M059J (cell line): ENCODE results near the gene STAP1. TPM values are rescaled to one million over a fixed set of nuclear protein-coding genes. Genes with fewer than 3 reads are reported as not detected.
"Not testable (repeated sequence)": the region's sequence is repeated elsewhere in the genome, so short reads cannot be mapped to it uniquely, and the experiment has no call there.

ENCODE experiments used
- DNase-seq: peaks from one replicate; pipeline ENCODE4 v3.0.0-alpha.2; 2012; ENCODE audit warnings: low read depth
- total RNA-seq: library from RNA; depleted of rRNA; stranded (reverse); fragments of >200 nt; shearing (Covaris generic); gene quantifications from 2 replicates; pipeline ENCODE4 v1.2.3, GENCODE V29; 2014; rRNA removed

The STAP1 gene
- not detected in 2 replicates for total RNA-seq

GRCh38 chr4:67558493-67558892 lies at the start of gene STAP1:
TSS of gene STAP1 (plus strand) at chr4:67558727. CDS start at chr4:67558810, 83 bp downstream.
- DNase-seq: no peak

GRCh38 chr4:67512501-67512900 lies 46.0 kb upstream of the STAP1 start:
- no peak for DNase-seq

GRCh38 chr4:67520141-67520540 lies 38.4 kb upstream of the STAP1 start:
- DNase-seq: no peak

- no peak for DNase-seq
These were observed 37.0 kb upstream of the STAP1 start for GRCh38 chr4:67521506-67521905.

- DNase-seq: no peak
These were observed 36.3 kb upstream of the STAP1 start for GRCh38 chr4:67522230-67522629.

GRCh38 chr4:67522851-67523671 lies 35.5 kb upstream of the STAP1 start:
- DNase-seq: peak; percentile 9

- not testable (repeated sequence) for DNase-seq
These were observed 34.4 kb upstream of the STAP1 start for GRCh38 chr4:67524140-67524539.

- DNase-seq: no peak
These were observed 27.1 kb upstream of the STAP1 start for GRCh38 chr4:67531379-67531962.

- DNase-seq: not testable (repeated sequence)
These were observed 26.1 kb upstream of the STAP1 start for GRCh38 chr4:67532397-67532796.

- DNase-seq: no peak
These were observed 25.4 kb upstream of the STAP1 start for GRCh38 chr4:67533112-67533511.

- no peak for DNase-seq
These were observed 23.2 kb upstream of the STAP1 start for GRCh38 chr4:67535280-67535840.

- DNase-seq: no peak
These were observed 18.7 kb upstream of the STAP1 start for GRCh38 chr4:67539830-67540229.

GRCh38 chr4:67542076-67542475 lies 16.5 kb upstream of the STAP1 start:
- peak; percentile 42 for DNase-seq

GRCh38 chr4:67545199-67546003 lies 13.1 kb upstream of the STAP1 start, which contains the start of gene CENPC:
TSS of gene CENPC (minus strand) at chr4:67545503. CDS start at chr4:67545355, 148 bp downstream.
- DNase-seq: peak; percentile 96

- no peak for DNase-seq
These were observed 12.5 kb upstream of the STAP1 start for GRCh38 chr4:67546004-67546356.

GRCh38 chr4:67546971-67547370 lies 11.6 kb upstream of the STAP1 start:
- no peak for DNase-seq

- DNase-seq: peak; percentile 16
These were observed 9.4 kb upstream of the STAP1 start for GRCh38 chr4:67549123-67549522.

GRCh38 chr4:67550451-67550850 lies 8.1 kb upstream of the STAP1 start:
- DNase-seq: no peak

GRCh38 chr4:67550857-67551256 lies 7.7 kb upstream of the STAP1 start:
- no peak for DNase-seq

GRCh38 chr4:67552146-67552792 lies 6.3 kb upstream of the STAP1 start:
- not testable (repeated sequence) for DNase-seq

GRCh38 chr4:67554096-67554495 lies 4.4 kb upstream of the STAP1 start:
- no peak for DNase-seq

GRCh38 chr4:67555447-67555846 lies 3.1 kb upstream of the STAP1 start:
- no peak for DNase-seq
